ENCODE results near the gene BICC1.

DNA sequence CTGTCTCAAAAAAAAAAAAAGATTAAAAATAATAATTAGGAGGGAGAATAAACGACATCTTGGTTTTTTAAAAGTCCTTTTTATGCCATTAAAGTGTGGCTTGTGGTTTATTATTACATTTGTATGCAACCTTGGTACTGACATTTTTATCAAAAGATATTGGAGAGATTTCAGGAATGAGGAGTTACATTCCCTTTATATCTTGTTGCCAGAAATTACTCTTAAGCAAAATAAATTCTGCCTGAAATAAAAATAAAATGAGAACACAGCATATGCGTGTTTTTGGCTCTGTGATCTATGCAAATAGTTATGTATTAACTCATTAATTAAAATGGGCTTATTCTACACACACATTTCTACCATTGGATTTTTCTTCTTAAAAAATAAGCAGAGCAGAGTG is 202.4 kb downstream of the BICC1 start:
- TF ChIP-seq, protein P1, sequence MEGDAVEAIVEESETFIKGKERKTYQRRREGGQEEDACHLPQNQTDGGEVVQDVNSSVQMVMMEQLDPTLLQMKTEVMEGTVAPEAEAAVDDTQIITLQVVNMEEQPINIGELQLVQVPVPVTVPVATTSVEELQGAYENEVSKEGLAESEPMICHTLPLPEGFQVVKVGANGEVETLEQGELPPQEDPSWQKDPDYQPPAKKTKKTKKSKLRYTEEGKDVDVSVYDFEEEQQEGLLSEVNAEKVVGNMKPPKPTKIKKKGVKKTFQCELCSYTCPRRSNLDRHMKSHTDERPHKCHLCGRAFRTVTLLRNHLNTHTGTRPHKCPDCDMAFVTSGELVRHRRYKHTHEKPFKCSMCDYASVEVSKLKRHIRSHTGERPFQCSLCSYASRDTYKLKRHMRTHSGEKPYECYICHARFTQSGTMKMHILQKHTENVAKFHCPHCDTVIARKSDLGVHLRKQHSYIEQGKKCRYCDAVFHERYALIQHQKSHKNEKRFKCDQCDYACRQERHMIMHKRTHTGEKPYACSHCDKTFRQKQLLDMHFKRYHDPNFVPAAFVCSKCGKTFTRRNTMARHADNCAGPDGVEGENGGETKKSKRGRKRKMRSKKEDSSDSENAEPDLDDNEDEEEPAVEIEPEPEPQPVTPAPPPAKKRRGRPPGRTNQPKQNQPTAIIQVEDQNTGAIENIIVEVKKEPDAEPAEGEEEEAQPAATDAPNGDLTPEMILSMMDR (IDR thresholded peaks at IDR 0.05): no peak
- TF ChIP-seq EZH2 (IDR thresholded peaks at IDR 0.05) (no peak), EZH2phosphoT487 (IDR thresholded peaks at IDR 0.05) (no peak)
